OCI-LY7 (cell line): ENCODE data around the gene ALDOB.

ENCODE experiments used
- EZH2phosphoT487 ChIP-seq: fragments of 200-600 bp; sonication (generic); IDR thresholded peaks from 2 replicates; pipeline ENCODE4 v1.6.1; 2018; ENCODE audit warnings: low read depth, borderline replicate concordance, mild to moderate bottlenecking, mixed run types, antibody characterized with exemption, low read length, moderate library complexity, mixed read lengths
- TF ChIP-seq, protein P1 (sequence below): fragments of 200-600 bp; sonication (generic); conservative IDR thresholded peaks from 2 replicates; pipeline ENCODE4 v1.5.1; 2014; ENCODE audit warnings: mild to moderate bottlenecking, antibody characterized with exemption, low read length, moderate library complexity, mixed read lengths

DNA sequence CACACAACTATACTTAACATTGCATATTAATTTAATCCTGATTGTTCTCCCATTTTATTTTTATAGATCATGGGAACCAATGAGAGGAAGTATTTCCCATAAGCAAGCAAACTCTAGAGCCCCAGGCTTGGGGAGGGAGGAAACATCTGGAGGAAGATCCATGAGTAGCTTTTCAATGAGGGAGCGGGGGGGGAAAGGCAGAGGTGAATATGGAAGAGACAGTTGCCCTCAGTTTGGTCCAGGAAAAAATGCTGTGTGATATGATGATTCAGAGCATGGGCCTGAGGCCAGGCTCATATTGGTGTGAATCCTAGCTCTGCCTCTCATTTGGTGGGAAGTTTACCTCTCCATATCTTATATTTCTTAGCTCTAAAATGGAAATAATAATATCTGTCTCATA lies 42.2 kb upstream of the ALDOB start:
- TF ChIP-seq, protein P1, sequence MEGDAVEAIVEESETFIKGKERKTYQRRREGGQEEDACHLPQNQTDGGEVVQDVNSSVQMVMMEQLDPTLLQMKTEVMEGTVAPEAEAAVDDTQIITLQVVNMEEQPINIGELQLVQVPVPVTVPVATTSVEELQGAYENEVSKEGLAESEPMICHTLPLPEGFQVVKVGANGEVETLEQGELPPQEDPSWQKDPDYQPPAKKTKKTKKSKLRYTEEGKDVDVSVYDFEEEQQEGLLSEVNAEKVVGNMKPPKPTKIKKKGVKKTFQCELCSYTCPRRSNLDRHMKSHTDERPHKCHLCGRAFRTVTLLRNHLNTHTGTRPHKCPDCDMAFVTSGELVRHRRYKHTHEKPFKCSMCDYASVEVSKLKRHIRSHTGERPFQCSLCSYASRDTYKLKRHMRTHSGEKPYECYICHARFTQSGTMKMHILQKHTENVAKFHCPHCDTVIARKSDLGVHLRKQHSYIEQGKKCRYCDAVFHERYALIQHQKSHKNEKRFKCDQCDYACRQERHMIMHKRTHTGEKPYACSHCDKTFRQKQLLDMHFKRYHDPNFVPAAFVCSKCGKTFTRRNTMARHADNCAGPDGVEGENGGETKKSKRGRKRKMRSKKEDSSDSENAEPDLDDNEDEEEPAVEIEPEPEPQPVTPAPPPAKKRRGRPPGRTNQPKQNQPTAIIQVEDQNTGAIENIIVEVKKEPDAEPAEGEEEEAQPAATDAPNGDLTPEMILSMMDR = no peak
- TF ChIP-seq EZH2phosphoT487 = no peak
